ENCODE measurements around the gene GCC2.

The GCC2 gene

GRCh38 chr2:108407864-108408729 lies 40.9 kb upstream of the GCC2 start:
- H3K27me3 ChIP-seq (replicated peaks), result no peaks in the 10 kb centered on the region
- H3K36me3 ChIP-seq (replicated peaks), result no peaks in the 10 kb centered on the region
- no peak overlapping the region for H3K4me3 ChIP-seq (ENCODE audit: low read depth, low read length)
- no peak for DNase-seq
- no peak overlapping the region for H3K27ac ChIP-seq
- in situ Hi-C loops (cut with HindIII; ENCODE audit: low pct_ligation_motif_present, low sequenced_read_pairs), result no loop called here
- no peak for TF ChIP-seq CTCF (IDR thresholded peaks at IDR 0.05; ENCODE audit: low read depth, low read length, missing control alignments)

DNA sequence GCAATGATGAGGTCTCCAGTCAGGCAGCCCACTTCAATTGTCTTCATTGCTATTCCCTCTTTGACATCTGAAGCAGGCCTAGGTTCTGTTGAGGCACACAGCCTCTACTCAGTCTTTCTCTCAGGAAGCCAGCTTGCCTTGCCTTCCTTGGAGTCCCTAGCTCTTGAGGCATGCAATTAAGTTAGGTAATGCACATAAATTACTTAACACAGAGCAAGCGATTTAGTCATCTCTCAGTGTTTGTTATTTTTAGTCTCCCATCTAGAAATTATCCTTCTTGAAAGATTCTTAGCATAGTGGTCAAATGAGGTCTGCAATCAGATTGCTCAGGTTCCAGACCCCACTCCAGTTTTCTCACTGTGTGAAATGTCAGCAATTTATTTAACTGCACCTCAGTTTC lies 39.2 kb upstream of the GCC2 start:
- H3K27ac ChIP-seq, result no peak overlapping the region
- H3K4me3 ChIP-seq (ENCODE audit: low read depth, low read length), result no peak overlapping the region
- DNase-seq, result no peak
- no peak for TF ChIP-seq CTCF (IDR thresholded peaks at IDR 0.05; ENCODE audit: low read depth, low read length, missing control alignments)
- H3K27me3 ChIP-seq (replicated peaks), result no peaks in the 10 kb centered on the region
- in situ Hi-C loops (cut with HindIII; ENCODE audit: low pct_ligation_motif_present, low sequenced_read_pairs), result no loop called here
- no peaks in the 10 kb centered on the region for H3K36me3 ChIP-seq (replicated peaks)

DNA sequence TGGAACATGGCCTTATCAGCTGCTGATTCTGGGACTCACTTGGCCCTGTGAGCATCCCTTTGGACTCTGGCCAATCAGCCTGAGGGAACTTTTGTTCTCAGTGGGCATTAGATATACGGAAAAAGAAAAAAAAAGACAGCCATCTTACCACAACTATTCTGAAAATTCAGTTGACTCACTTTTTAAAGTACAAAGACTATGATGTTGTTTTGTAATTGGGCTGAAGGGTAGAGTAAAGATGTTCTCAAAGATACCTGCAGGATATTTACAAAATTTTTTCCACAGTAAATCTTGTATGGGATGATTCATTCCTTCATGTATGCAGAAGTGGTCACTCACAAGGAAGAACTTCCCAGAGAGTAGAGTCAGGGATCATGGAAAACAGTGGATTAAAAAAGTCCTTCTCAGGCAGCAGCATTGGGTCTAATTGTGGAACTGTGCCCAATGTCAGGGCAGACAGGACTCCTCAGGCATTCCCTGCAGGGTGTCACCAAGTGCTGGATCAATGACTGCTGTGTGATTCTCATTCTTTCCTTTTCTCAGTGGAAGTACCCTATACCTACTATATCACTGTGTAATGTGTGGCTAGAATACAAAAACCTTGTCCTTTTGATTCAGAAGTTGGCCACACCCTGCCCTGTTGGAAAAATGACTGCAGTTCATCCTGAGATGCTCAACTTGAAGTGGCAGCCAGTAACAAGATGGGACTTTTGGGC lies 35.9 kb upstream of the GCC2 start:
- Histone ChIP-seq H3K36me3 (replicated peaks) (no peaks in the 10 kb centered on the region), H3K4me3 (ENCODE audit: low read depth, low read length) (no peak overlapping the region), H3K27ac (no peak overlapping the region), H3K27me3 (replicated peaks) (no peaks in the 10 kb centered on the region)
- TF ChIP-seq CTCF (IDR thresholded peaks at IDR 0.05; ENCODE audit: low read depth, low read length, missing control alignments), result no peak
- DNase-seq, result peak; percentile 86
- in situ Hi-C loops (cut with HindIII; ENCODE audit: low pct_ligation_motif_present, low sequenced_read_pairs), result no loop called here

DNA sequence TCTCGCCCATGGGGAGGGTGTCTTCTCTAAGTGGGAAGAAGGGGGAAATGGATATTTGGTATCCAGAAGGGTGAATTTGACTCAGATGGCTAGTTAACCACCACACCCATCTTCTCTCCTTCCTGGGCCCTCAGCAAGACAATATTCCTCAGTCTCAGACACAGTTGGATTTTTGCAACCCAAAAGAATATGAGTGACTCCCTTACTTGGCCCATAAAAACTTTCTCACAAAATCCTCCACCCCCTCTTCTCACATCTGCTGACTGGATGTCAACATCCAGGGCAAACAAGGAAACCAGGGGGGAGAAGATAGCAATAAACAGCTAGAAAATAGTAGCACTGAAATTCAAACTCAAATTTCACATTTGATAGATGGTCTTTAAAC lies 35.3 kb upstream of the GCC2 start:
- Histone ChIP-seq H3K36me3 (replicated peaks) (no peaks in the 10 kb centered on the region), H3K27ac (no peak overlapping the region), H3K4me3 (ENCODE audit: low read depth, low read length) (no peak overlapping the region), H3K27me3 (replicated peaks) (no peaks in the 10 kb centered on the region)
- no peak for TF ChIP-seq CTCF (IDR thresholded peaks at IDR 0.05; ENCODE audit: low read depth, low read length, missing control alignments)
- in situ Hi-C loops (cut with HindIII; ENCODE audit: low pct_ligation_motif_present, low sequenced_read_pairs), result no loop called here
- DNase-seq, result no peak

GRCh38 chr2:108414256-108414876 lies 34.6 kb upstream of the GCC2 start:
- H3K27ac ChIP-seq, result no peak overlapping the region
- TF ChIP-seq CTCF (IDR thresholded peaks at IDR 0.05; ENCODE audit: low read depth, low read length, missing control alignments), result no peak
- no peaks in the 10 kb centered on the region for H3K27me3 ChIP-seq (replicated peaks)
- DNase-seq, result no peak
- H3K4me3 ChIP-seq (ENCODE audit: low read depth, low read length), result no peak overlapping the region
- H3K36me3 ChIP-seq (replicated peaks), result no peaks in the 10 kb centered on the region
- in situ Hi-C loops (cut with HindIII; ENCODE audit: low pct_ligation_motif_present, low sequenced_read_pairs), result no loop called here

Measured in brain microvascular endothelial cell (primary cell).